GM21526 (cell line): ENCODE measurements around the gene PITPNB.

Experiments
- ATAC-seq: cut with Tn5 transposase; IDR thresholded peaks from one replicate; pipeline ENCODE4 v1.9.1; 2021; ENCODE audit warnings: moderate library complexity; ENCODE audit not compliant: unreplicated experiment, low FRiP score

PITPNB gene

GRCh38 chr22:27865496-27865895, 53.6 kb downstream of the PITPNB start:
- no peak for ATAC-seq

- no peak for ATAC-seq
Observed at GRCh38 chr22:27863556-27863955, 55.5 kb downstream of the PITPNB start.

- ATAC-seq = no peak
Observed at GRCh38 chr22:27863001-27863400, 56.1 kb downstream of the PITPNB start.

- ATAC-seq = no peak
Observed at GRCh38 chr22:27859336-27859735, 59.7 kb downstream of the PITPNB start.

- ATAC-seq = no peak
Observed at GRCh38 chr22:27858626-27859025, 60.4 kb downstream of the PITPNB start.

- no peak for ATAC-seq
Observed at GRCh38 chr22:27857443-27857842, 61.6 kb downstream of the PITPNB start.

GRCh38 chr22:27856386-27856785, 62.7 kb downstream of the PITPNB start:
- no peak for ATAC-seq

- ATAC-seq = no peak
Observed at GRCh38 chr22:27853424-27853823, 65.6 kb downstream of the PITPNB start.

- ATAC-seq = no peak
Observed at GRCh38 chr22:27851974-27852746, 66.9 kb downstream of the PITPNB start.

- ATAC-seq = no peak
Observed at GRCh38 chr22:27850000-27850521, 69.0 kb downstream of the PITPNB start.

- ATAC-seq = no peak
Observed at GRCh38 chr22:27848005-27848404, 71.1 kb downstream of the PITPNB start.

- no peak for ATAC-seq
Observed at GRCh38 chr22:27846910-27847309, 72.1 kb downstream of the PITPNB start.

- no peak for ATAC-seq
Observed at GRCh38 chr22:27846248-27846757, 72.8 kb downstream of the PITPNB start.

- ATAC-seq = no peak
Observed at GRCh38 chr22:27845644-27846043, 73.4 kb downstream of the PITPNB start.

GRCh38 chr22:27844656-27845591, 74.1 kb downstream of the PITPNB start:
- no peak for ATAC-seq

- no peak for ATAC-seq
Observed at GRCh38 chr22:27844256-27844655, 74.8 kb downstream of the PITPNB start.

GRCh38 chr22:27843441-27843840, 75.6 kb downstream of the PITPNB start:
- ATAC-seq = no peak

GRCh38 chr22:27842669-27843431, 76.2 kb downstream of the PITPNB start:
- ATAC-seq = no peak

GRCh38 chr22:27842201-27842600, 76.9 kb downstream of the PITPNB start:
- ATAC-seq = no peak

- ATAC-seq = no peak
Observed at GRCh38 chr22:27840436-27840835, 78.6 kb downstream of the PITPNB start.
